Uterus (tissue), 4 donors: ENCODE measurements around the gene LMBRD2. TPM values are rescaled to one million over a fixed set of nuclear protein-coding genes. Genes with fewer than 3 reads are reported as not detected.

Experiments used
- DNase-seq, 2 donors: peaks; one replicate each; pipeline ENCODE4 v3.0.0-alpha.2; 2019 to 2020
- H3K27ac ChIP-seq, 2 donors: fragments of 200-600 bp; sonication (generic); 1 replicate in 1 of 2; 2 replicates in 1 of 2; pipeline ENCODE4 v1.5.1; 2016 to 2018
- H3K27me3 ChIP-seq, 2 donors: fragments of 200-600 bp; sonication (generic); one replicate each; pipeline ENCODE4 v1.5.1; 2018 to 2019; ENCODE audit warnings: control low read depth in 1 of 2
- H3K36me3 ChIP-seq, 2 donors: fragments of 200-600 bp; sonication (generic); one replicate each; pipeline ENCODE4 v1.5.1; 2019; ENCODE audit warnings: control low read depth in 1 of 2
- H3K4me1 ChIP-seq, 2 donors: fragments of 200-600 bp; sonication (generic); one replicate each; pipeline ENCODE4 v1.5.1; 2018 to 2019; ENCODE audit warnings: control low read depth in 1 of 2
- H3K4me3 ChIP-seq, 2 donors: fragments of 200-600 bp; sonication (generic); 1 replicate in 1 of 2; 2 replicates in 1 of 2; pipeline ENCODE4 v1.5.1; 2018 to 2019; ENCODE audit warnings: mild to moderate bottlenecking in 1 of 2
- H3K9me3 ChIP-seq, 2 donors: fragments of 200-600 bp; sonication (generic); one replicate each; pipeline ENCODE4 v1.5.1; 2019; ENCODE audit warnings: control low read depth in 1 of 2
- CTCF ChIP-seq, 4 experiments: fragments of 200-600 bp in 2 of 4; fragments of 450-650 bp in 2 of 4; sonication (generic) in 2 of 4; IDR thresholded peaks; one replicate each; pipeline ENCODE4 v1.5.1; 2016 to 2019; ENCODE audit warnings: antibody characterized with exemption in 4 of 4, mild to moderate bottlenecking in 2 of 4, moderate library complexity in 1 of 4
- POLR2A ChIP-seq, 2 donors: fragments of 450-650 bp; IDR thresholded peaks; one replicate each; pipeline ENCODE4 v1.6.1; 2016; ENCODE audit warnings: antibody characterized with exemption in 2 of 2, mild to moderate bottlenecking in 1 of 2, moderate library complexity in 1 of 2
- intact Hi-C: fragments of 100-400 bp; cut with DNase I; formaldehyde crosslinking; loops from one replicate; pipeline ENCODE4 v1.15.1; 2023; ENCODE audit warnings: low total_unique reads
- total RNA-seq, 4 donors: library from RNA; depleted of rRNA in 3 of 4; stranded (reverse); fragments of >200 nt in 3 of 4; gene quantifications; one replicate each; pipeline versions ENCODE4 v1.1.0 to v1.2.4, GENCODE V29; 2014 to 2023
- donor health status: DM: yes; HTN: yes; CAD: no.

LMBRD2 gene
- total RNA-seq, 4 donors from 2014 or later: 2.3 to 17.9 (median 8.0) TPM

- intact Hi-C loops: no loop called here
- DNase-seq: no peak
- no peaks in the 10 kb centered on the region for H3K4me1 ChIP-seq
- no peaks in the 10 kb centered on the region for H3K27me3 ChIP-seq
- H3K9me3 ChIP-seq: no peaks in the 10 kb centered on the region
- H3K27ac ChIP-seq: no peak overlapping the region
- H3K36me3 ChIP-seq: no peaks in the 10 kb centered on the region
- TF ChIP-seq CTCF (IDR thresholded peaks at IDR 0.05) (no peak), POLR2A (IDR thresholded peaks at IDR 0.05) (no peak)
- H3K4me3 ChIP-seq: no peak overlapping the region
Measured at GRCh38 chr5:36111238-36111637, 40.4 kb downstream of the LMBRD2 start.

GRCh38 chr5:36108758-36109460 is 42.8 kb downstream of the LMBRD2 start:
- TF ChIP-seq POLR2A (IDR thresholded peaks at IDR 0.05) (no peak), CTCF (IDR thresholded peaks at IDR 0.05) (no peak)
- Histone ChIP-seq H3K36me3 (no peaks in the 10 kb centered on the region), H3K9me3 (no peaks in the 10 kb centered on the region), H3K4me1 (no peaks in the 10 kb centered on the region), H3K27me3 (no peaks in the 10 kb centered on the region), H3K4me3 (no peak overlapping the region), H3K27ac (no peak overlapping the region)
- no peak for DNase-seq
- intact Hi-C loops: no loop called here

GRCh38 chr5:36105819-36106218 is 45.9 kb downstream of the LMBRD2 start:
- Histone ChIP-seq H3K27me3 (no peaks in the 10 kb centered on the region), H3K36me3 (no peaks in the 10 kb centered on the region), H3K4me1 (no peaks in the 10 kb centered on the region), H3K9me3 (no peaks in the 10 kb centered on the region), H3K4me3 (no peak overlapping the region), H3K27ac (no peak overlapping the region)
- DNase-seq: no peak
- intact Hi-C loops: no loop called here
- TF ChIP-seq POLR2A (IDR thresholded peaks at IDR 0.05): no peak
- TF ChIP-seq CTCF (IDR thresholded peaks at IDR 0.05): no peak

- Histone ChIP-seq H3K27me3 (no peaks in the 10 kb centered on the region), H3K4me1 (no peaks in the 10 kb centered on the region), H3K27ac (no peak overlapping the region), H3K9me3 (no peaks in the 10 kb centered on the region), H3K36me3 (no peaks in the 10 kb centered on the region), H3K4me3 (no peak overlapping the region)
- DNase-seq: no peak
- intact Hi-C loops: no loop called here
- TF ChIP-seq POLR2A (IDR thresholded peaks at IDR 0.05): no peak
- no peak for TF ChIP-seq CTCF (IDR thresholded peaks at IDR 0.05)
Measured at GRCh38 chr5:36099748-36100147, 51.9 kb downstream of the LMBRD2 start.

GRCh38 chr5:36096486-36096885 is 55.2 kb downstream of the LMBRD2 start:
- Histone ChIP-seq H3K36me3 (no peaks in the 10 kb centered on the region), H3K27ac (no peak overlapping the region), H3K27me3 (no peaks in the 10 kb centered on the region), H3K4me3 (no peak overlapping the region), H3K4me1 (no peaks in the 10 kb centered on the region), H3K9me3 (no peaks in the 10 kb centered on the region)
- no peak for TF ChIP-seq CTCF (IDR thresholded peaks at IDR 0.05)
- TF ChIP-seq POLR2A (IDR thresholded peaks at IDR 0.05): no peak
- intact Hi-C loops: no loop called here
- DNase-seq: no peak
